KG1 (cell line): ENCODE results near the gene BHLHE23.

Experiments
- DNase-seq: peaks from one replicate; lab custom pipeline; 2025; lab: John Stamatoyannopoulos, UW

The BHLHE23 gene

GRCh38 chr20:63025534-63026331 lies 19.0 kb upstream of the BHLHE23 start:
- no peak for DNase-seq

DNA sequence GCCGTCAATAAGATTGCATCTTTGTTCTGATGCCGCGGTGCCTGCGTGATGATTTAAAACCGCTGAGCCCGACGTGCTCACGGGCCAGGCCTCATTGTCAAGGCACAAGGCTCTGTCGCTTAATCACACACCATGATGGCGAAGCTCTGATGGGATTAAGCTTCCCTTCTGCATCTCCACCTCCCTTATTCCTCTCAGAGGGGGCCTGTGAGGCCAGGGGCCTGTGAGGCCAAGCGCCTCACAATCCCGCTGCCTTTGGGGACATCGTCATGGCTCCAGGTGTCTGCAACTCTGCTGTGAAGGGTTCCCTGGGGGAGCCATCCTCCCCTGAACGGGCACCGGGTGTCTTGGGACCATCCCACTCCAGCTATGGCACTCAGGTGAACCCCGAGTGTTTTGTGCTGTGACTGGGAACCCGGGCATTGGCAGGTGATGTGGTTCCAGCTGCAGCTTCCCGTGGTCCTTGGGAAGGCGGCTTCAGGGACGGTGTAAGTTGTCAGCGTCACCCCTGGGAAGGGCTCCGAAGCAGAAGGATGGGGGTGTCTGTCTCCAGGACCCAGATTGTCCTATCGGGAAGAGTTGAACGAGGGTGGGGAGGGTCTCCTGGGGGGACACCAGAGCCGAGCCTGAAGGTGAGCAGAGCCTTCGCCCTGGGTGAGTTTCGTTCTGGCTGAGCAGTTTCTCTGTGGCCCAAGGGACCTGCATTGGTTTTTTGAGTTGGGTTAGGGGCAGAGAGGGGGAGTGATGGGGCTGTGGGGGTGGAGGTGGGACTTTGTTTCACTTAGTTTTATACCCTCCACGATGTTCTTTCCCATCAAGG lies 18.0 kb upstream of the BHLHE23 start:
- DNase-seq: no peak

DNA sequence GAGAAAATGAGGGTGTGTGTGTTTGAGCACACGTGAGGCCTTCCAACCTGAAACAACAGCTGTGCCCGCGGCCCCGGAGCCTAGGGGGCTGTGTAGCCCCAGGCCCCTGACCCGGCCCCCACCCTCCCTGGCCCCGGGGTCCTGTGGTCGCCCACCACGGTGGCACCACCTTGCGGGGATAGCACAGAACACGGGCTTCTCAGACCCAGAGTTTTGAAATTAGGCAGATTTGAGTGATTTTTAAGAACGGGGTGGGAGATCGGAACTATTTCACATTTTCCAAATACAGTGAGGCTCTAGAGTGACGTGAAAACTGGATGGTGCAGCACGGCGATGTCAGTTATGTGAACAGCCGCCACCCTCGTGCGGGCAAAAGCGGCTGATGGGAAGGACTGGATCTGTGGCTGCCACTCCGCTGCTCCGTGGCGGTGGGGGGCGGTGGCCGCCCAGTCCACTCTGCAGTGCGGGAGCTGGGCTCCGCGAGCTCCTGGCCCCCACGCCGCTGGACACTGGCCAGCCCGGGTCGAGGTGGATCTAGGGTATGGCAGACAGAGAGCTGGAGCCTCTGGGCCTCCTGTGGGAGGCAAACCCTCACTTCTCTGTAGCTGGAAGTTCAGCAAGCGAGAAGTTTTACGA lies 17.3 kb upstream of the BHLHE23 start:
- DNase-seq: no peak

GRCh38 chr20:63023071-63023935 lies 16.5 kb upstream of the BHLHE23 start:
- no peak for DNase-seq

DNA sequence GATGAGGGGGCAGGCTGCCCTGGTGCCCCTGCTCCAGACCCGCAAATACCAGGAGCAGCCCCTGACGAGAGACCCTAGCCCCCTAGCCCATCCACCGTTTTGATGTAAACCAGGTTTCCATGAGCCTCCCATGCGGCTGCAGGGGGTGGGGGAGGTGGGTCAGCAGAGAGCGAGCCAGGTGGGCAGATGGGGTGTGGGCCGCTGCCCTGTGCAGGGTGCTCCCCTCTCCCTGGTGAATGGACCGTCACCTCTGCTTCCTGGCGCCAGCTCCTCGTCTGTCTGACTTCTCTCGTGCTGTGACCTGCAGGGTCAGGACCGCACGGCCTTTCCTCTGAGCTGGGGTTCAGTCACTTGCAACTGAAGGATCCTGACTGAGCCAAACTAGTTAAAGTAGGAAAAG lies 15.7 kb upstream of the BHLHE23 start:
- no peak for DNase-seq

- no peak for DNase-seq
Observed at GRCh38 chr20:63021356-63022321, 14.9 kb upstream of the BHLHE23 start.

DNA sequence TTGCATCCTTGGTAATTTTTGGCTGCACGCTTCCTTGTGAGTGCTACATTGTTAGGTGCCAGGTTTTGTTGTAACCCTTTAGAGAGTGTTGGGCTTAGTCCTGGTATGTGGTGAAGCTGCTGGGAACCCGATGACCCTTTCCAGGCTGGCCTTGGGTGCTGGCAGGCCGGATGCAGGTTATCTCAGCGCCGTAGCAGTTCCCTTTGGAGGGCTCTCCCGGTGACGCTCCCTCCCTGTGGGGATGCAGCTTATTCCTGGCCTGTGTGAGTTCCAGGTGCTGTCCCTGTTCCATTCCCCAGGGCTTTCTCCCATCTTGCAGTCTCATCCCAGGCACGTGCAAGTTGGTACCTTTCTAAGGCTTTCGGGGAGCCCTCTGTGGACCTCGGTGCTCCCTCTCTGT lies 13.9 kb upstream of the BHLHE23 start:
- DNase-seq: no peak

GRCh38 chr20:63017826-63018411 lies 11.2 kb upstream of the BHLHE23 start:
- DNase-seq: no peak

- DNase-seq: no peak
Observed at GRCh38 chr20:63017076-63017825, 10.5 kb upstream of the BHLHE23 start.

- no peak for DNase-seq
Observed at GRCh38 chr20:63016514-63017075, 9.8 kb upstream of the BHLHE23 start.

DNA sequence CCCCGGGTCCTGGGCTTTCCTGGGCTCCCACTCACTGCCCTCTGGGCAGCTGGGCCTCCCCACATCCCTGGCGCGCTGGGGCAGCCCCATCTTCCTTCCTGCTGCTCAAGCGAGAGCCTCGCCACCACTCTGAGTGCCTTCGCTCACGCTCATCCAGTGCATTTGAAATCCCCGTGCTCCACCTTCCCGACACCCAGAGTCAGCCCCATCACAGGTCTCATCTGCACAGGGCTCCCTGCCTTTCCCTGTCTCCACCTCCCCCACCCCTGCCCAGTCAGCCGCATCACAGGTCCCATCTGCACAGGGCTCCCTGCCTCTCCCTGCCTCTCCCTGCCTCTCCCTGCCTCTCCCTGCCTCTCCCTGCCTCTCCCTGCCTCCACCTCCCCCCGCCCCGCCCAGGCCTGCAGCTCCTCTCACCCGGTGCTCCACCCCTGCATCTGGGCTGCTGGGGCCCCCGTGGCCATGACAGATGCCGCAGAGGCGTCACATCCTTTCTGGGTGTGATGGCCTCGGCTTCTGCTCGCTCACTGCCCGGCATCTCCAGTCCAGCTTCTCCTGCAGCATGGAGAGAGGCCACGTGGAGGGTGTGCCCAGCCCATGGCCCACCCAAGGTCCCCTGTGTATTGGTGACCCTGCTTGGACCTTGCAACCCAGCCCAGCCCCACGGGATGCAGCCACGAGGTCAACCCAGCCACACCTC lies 9.0 kb upstream of the BHLHE23 start:
- no peak for DNase-seq

GRCh38 chr20:63015147-63015661 lies 8.4 kb upstream of the BHLHE23 start:
- DNase-seq: no peak

GRCh38 chr20:63014710-63015109 lies 7.9 kb upstream of the BHLHE23 start:
- DNase-seq: no peak

GRCh38 chr20:63014287-63014686 lies 7.5 kb upstream of the BHLHE23 start:
- DNase-seq: no peak

DNA sequence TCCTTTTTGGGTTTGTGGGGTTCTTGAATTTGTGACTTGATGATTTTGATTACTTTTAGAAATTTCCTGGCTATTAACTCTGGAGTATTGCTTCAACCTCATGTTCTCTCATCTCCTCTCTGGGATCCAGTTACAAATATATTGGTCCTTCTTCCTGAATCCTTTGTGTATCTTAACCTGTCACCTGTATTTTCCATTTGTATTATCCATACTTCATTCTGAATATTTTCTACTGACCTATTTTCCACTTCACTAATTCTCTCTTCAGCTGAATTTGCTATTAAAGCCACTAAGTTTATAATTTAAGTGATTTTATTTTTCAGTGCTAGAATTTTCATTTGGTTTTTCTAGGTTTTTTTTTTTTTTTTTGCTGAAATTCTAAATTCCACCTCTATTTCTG lies 6.4 kb upstream of the BHLHE23 start:
- DNase-seq: no peak

DNA sequence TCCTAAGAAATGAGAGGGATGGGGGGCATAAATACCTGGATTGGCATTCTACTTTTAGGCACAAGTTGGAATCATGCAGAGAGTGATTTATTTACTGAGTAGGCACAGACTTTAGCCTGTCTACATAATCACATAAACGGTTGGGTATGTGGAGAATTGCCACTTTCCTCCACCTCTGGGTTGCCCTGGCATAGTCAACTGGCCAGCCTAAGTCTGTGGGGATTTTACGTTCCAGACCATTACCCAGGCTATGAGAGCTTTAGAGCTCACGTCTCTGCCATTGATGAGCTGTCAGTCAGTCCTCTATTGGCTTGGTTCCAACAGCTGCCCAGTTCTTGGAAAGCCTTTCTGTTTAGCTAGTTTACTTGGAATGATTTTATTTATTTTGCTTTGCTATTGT lies 5.0 kb upstream of the BHLHE23 start:
- no peak for DNase-seq

DNA sequence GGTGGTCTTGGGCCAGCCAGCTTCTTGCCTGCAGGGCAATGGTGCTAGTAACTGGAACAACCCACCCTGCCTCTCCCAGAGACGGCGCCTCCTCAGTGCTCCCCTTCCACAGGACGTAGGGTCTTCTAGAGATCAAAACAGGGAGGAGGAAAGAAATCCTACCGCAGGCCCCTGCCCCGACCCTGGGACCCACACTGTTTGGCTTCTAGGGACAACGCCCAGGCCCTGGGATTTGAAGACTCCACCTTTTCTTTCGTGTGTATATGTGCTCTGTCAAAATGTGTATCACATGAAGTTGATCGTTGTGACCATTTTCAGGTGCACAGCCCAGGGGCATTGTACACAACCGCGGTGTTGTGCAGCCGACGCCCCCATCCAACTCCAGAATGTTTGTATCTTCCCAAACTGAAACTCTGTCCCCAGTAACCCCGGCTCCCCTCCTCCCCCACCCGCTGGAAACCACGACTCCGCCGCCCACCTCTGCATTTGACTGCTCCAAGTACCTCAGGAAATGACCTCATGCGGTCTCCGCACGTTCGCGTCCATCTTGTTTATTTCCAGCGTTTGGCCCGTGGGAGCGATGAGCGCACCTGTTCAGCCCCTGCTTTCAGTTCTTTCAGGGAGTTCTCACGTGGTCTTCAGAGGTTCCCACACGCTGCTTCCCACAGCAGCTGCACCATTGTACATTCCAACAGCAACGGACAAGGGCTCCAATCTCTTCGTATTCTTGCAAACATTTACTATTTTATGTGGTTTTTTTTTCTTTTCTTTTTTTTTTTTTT lies 3.4 kb upstream of the BHLHE23 start:
- DNase-seq: no peak
